ENCODE results near the gene MPP1.

DNA sequence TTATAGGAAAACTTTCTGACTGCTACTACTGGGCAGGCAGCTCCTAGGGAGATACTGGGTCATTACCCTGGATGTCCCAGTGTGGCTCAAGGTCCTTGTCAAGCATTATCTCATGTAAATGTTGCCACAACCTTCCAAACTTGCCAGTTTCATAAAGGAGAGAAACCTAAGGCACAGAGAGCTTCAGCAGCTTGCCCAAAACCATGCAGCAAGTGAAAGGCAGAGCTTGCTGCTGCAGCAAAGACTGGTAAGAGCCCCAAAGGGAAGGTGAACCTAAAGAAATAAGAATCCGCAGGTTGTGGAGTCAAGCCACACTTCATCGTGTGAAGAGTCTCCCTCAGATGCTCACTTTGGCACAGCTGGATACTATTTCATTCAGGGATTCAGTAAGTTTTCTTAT, 2.3 kb downstream of the MPP1 start:
- TF ChIP-seq POLR2A (IDR thresholded peaks at IDR 0.05; ENCODE audit: low read length), result no peak
- no peak for TF ChIP-seq GATA1 (IDR thresholded peaks at IDR 0.05; ENCODE audit: low read depth, low read length)
